H9 (cell line): ENCODE data around the gene PACS1. TPM values are rescaled to one million over a fixed set of nuclear protein-coding genes. Genes with fewer than 3 reads are reported as not detected.
A peak's percentile ranks its signal among the peaks of the same experiment; 100 is the strongest.

Experiments used
- DNase-seq: peaks from one replicate; pipeline ENCODE4 v3.0.0-alpha.2; 2017
- H2AFZ ChIP-seq: one replicate; pipeline ENCODE4 v1.6.1; 2013; ENCODE audit warnings: mild to moderate bottlenecking, low read length, control low read depth, moderate library complexity
- H2AK5ac ChIP-seq: 2 replicates; pipeline ENCODE4 v1.6.1; 2013; ENCODE audit warnings: low read length, control low read depth, mixed read lengths; ENCODE audit not compliant: insufficient read length
- H2BK120ac ChIP-seq: one replicate; pipeline ENCODE4 v1.6.1; 2013; ENCODE audit warnings: low read depth, mild to moderate bottlenecking, low read length, control low read depth, inconsistent platforms; ENCODE audit not compliant: poor library complexity, severe bottlenecking
- H2BK12ac ChIP-seq: 2 replicates; pipeline ENCODE4 v1.6.1; 2013; ENCODE audit warnings: low read length, control low read depth, mixed read lengths, low read depth; ENCODE audit not compliant: insufficient read length
- H2BK15ac ChIP-seq: 2 replicates; pipeline ENCODE4 v1.6.1; 2013; ENCODE audit warnings: low read depth, low read length, control low read depth
- H2BK20ac ChIP-seq: one replicate; pipeline ENCODE4 v1.6.1; 2013; ENCODE audit warnings: low read depth, mild to moderate bottlenecking, low read length, control low read depth, inconsistent platforms; ENCODE audit not compliant: poor library complexity, severe bottlenecking
- H2BK5ac ChIP-seq: 2 replicates; pipeline ENCODE4 v1.6.1; 2013; ENCODE audit warnings: low read length, control low read depth, mixed read lengths; ENCODE audit not compliant: insufficient read length
- H3K14ac ChIP-seq: 2 replicates; pipeline ENCODE4 v1.6.1; 2013; ENCODE audit warnings: low read length, control low read depth; ENCODE audit not compliant: insufficient read depth
- H3K18ac ChIP-seq: 2 replicates; pipeline ENCODE4 v1.6.1; 2013; ENCODE audit warnings: low read depth, mild to moderate bottlenecking, mixed read lengths, low read length, control low read depth; ENCODE audit not compliant: insufficient read length
- H3K23ac ChIP-seq: 2 replicates; pipeline ENCODE4 v1.6.1; 2013; ENCODE audit warnings: low read length, control low read depth, mixed read lengths, low read depth; ENCODE audit not compliant: insufficient read length
- H3K23me2 ChIP-seq: 2 replicates; pipeline ENCODE4 v1.6.1; 2013; ENCODE audit warnings: low read depth, mild to moderate bottlenecking, mixed read lengths, low read length, control low read depth; ENCODE audit not compliant: insufficient read length, poor library complexity, severe bottlenecking
- H3K27ac ChIP-seq: 2 replicates; pipeline ENCODE4 v1.5.1; 2013; ENCODE audit warnings: low read length, control low read depth, mixed read lengths, low read depth; ENCODE audit not compliant: insufficient read length
- H3K27me3 ChIP-seq: 2 replicates; pipeline ENCODE4 v1.6.1; 2013; ENCODE audit warnings: low read length, control low read depth, inconsistent platforms; ENCODE audit not compliant: insufficient read depth
- H3K4ac ChIP-seq: 2 replicates; pipeline ENCODE4 v1.6.1; 2013; ENCODE audit warnings: low read depth, mild to moderate bottlenecking, control low read depth, inconsistent platforms, low read length, moderate library complexity
- H3K4me1 ChIP-seq: 2 replicates; pipeline ENCODE4 v1.6.1; 2013; ENCODE audit warnings: low read length, control low read depth, inconsistent platforms; ENCODE audit not compliant: insufficient read depth
- H3K4me2 ChIP-seq: 2 replicates; pipeline ENCODE4 v1.6.1; 2013; ENCODE audit warnings: low read length, control low read depth, mixed read lengths; ENCODE audit not compliant: insufficient read length, insufficient read depth
- H3K56ac ChIP-seq: 2 replicates; pipeline ENCODE4 v1.6.1; 2013; ENCODE audit warnings: low read depth, mild to moderate bottlenecking, mixed read lengths, low read length, control low read depth; ENCODE audit not compliant: insufficient read length
- H3K79me1 ChIP-seq: 2 replicates; pipeline ENCODE4 v1.6.1; 2013; ENCODE audit warnings: low read depth, mild to moderate bottlenecking, moderate library complexity, low read length, control low read depth, inconsistent platforms; ENCODE audit not compliant: insufficient read depth, poor library complexity, severe bottlenecking
- H3K79me2 ChIP-seq: 2 replicates; pipeline ENCODE4 v1.6.1; 2013; ENCODE audit warnings: low read length, control low read depth, inconsistent platforms; ENCODE audit not compliant: insufficient read depth
- H3K9ac ChIP-seq: 2 replicates; pipeline ENCODE4 v1.6.1; 2013; ENCODE audit warnings: low read length, control low read depth, mixed read lengths; ENCODE audit not compliant: insufficient read length; ENCODE audit errors: extremely low read depth
- H3K9me3 ChIP-seq: one replicate; pipeline ENCODE4 v1.6.1; 2013; ENCODE audit warnings: low read depth, low read length, inconsistent platforms; ENCODE audit not compliant: control insufficient read depth
- H3T11ph ChIP-seq: one replicate; pipeline ENCODE4 v1.6.1; 2013; ENCODE audit warnings: mild to moderate bottlenecking, low read length, control low read depth, inconsistent platforms
- H4K20me1 ChIP-seq: one replicate; pipeline ENCODE4 v1.6.1; 2013; ENCODE audit not compliant: control insufficient read depth, insufficient read length, insufficient read depth
- H4K5ac ChIP-seq: 2 replicates; pipeline ENCODE4 v1.6.1; 2013; ENCODE audit warnings: low read depth, mild to moderate bottlenecking, mixed read lengths, low read length, control low read depth; ENCODE audit not compliant: insufficient read length
- H4K8ac ChIP-seq: replicated peaks from 2 replicates; pipeline ENCODE4 v1.6.1; 2013; ENCODE audit warnings: low read length, control low read depth, mixed read lengths, low read depth; ENCODE audit not compliant: insufficient read length
- H4K91ac ChIP-seq: 2 replicates; pipeline ENCODE4 v1.6.1; 2013; ENCODE audit warnings: low read depth, mild to moderate bottlenecking, moderate library complexity, mixed read lengths, low read length, control low read depth; ENCODE audit not compliant: insufficient read length
- H3K27ac Mint-ChIP-seq, 3 experiments: 2 replicates in 2 of 3; 3 replicates in 1 of 3; pipeline ENCODE4 v1.8.0; 2020 to 2021; ENCODE audit warnings: mixed read lengths in 3 of 3, mild to moderate bottlenecking in 1 of 3, moderate library complexity in 1 of 3
- H3K27me3 Mint-ChIP-seq: 2 replicates; pipeline ENCODE4 v1.8.0; 2021; ENCODE audit warnings: low read depth, mild to moderate bottlenecking, moderate library complexity, mixed read lengths
- H3K36me3 Mint-ChIP-seq, 3 experiments: 2 replicates in 2 of 3; 3 replicates in 1 of 3; pipeline ENCODE4 v1.8.0; 2020 to 2021; ENCODE audit warnings: low read depth in 3 of 3, mixed read lengths in 3 of 3; ENCODE audit not compliant: insufficient read depth in 1 of 3
- H3K4me1 Mint-ChIP-seq, 2 experiments: 2 replicates each; pipeline ENCODE4 v1.8.0; 2020; ENCODE audit warnings: mixed read lengths in 2 of 2
- H3K4me3 Mint-ChIP-seq, 2 experiments: 2 replicates in 1 of 2; 3 replicates in 1 of 2; pipeline ENCODE4 v1.8.0; 2020 to 2021; ENCODE audit warnings: mild to moderate bottlenecking in 2 of 2, mixed read lengths in 2 of 2, moderate library complexity in 1 of 2
- H3K9me3 Mint-ChIP-seq, 2 experiments: 2 replicates in 1 of 2; 3 replicates in 1 of 2; pipeline ENCODE4 v1.8.0; 2020; ENCODE audit warnings: mild to moderate bottlenecking in 2 of 2, mixed read lengths in 2 of 2, moderate library complexity in 1 of 2
- CTCF ChIP-seq: fragments of 200-600 bp; sonication (generic); conservative IDR thresholded peaks from 3 replicates; pipeline ENCODE4 v1.8.0; 2021; ENCODE audit warnings: antibody characterized with exemption, mild to moderate bottlenecking
- WGBS: extraction: QIAGEN DNeasy Blood & Tissue Kit; methylation state at CpG from one replicate; pipeline ENCODE4 v1.1.7; 2013; ENCODE audit warnings: missing lambda C conversion rate, low lambda C conversion rate, mixed read lengths; ENCODE audit not compliant: insufficient read length; ENCODE audit errors: extremely low coverage; 5-methylcytosine and 5-hydroxymethylcytosine counted together
- total RNA-seq: library from RNA; stranded (reverse); gene quantifications from 2 replicates; pipeline ENCODE4 v1.2.1, GENCODE V29; 2021

PACS1 gene
- total RNA-seq, 1 experiment from 2014 or later: 35.5 TPM

GRCh38 chr11:66230156-66230555, 160.1 kb downstream of the PACS1 start:
- H4K5ac ChIP-seq: no peak overlapping the region
- no peak overlapping the region for H3K27ac ChIP-seq
- no peak overlapping the region for H3K9ac ChIP-seq
- H3K27me3 ChIP-seq: no peaks in the 10 kb centered on the region
- H3K4me1 Mint-ChIP-seq: peaks cover 23 to 28% of the 10 kb centered on the region in 2 experiments
- H2AK5ac ChIP-seq: no peak overlapping the region
- H3T11ph ChIP-seq: no peak overlapping the region
- no peaks in the 10 kb centered on the region; a peak in 1 of 5 replicates for H3K9me3 Mint-ChIP-seq
- no peak overlapping the region for H3K23ac ChIP-seq
- H3K27ac Mint-ChIP-seq: peak overlapping the region in 2 of 3 experiments; percentile 20 to 75; a peak in 3 of 7 replicates
- H2BK20ac ChIP-seq: no peak overlapping the region
- H3K4ac ChIP-seq: no peak overlapping the region
- no peak overlapping the region for H2BK12ac ChIP-seq
- no peaks in the 10 kb centered on the region for H3K79me2 ChIP-seq
- no peaks in the 10 kb centered on the region for H3K9me3 ChIP-seq
- H3K18ac ChIP-seq: no peak overlapping the region
- H2BK120ac ChIP-seq: no peak overlapping the region
- H3K36me3 Mint-ChIP-seq: peaks cover 1 to 26% (median 15%) of the 10 kb centered on the region in 3 experiments; a peak in 5 of 7 replicates
- H4K91ac ChIP-seq: no peak overlapping the region
- no peaks in the 10 kb centered on the region for H4K20me1 ChIP-seq
- H3K56ac ChIP-seq: no peak overlapping the region
- no peak overlapping the region for H2BK15ac ChIP-seq
- H3K4me2 ChIP-seq: no peak overlapping the region
- H3K14ac ChIP-seq: no peak overlapping the region
- no peak for TF ChIP-seq CTCF
- H2AFZ ChIP-seq: no peak overlapping the region
- no peaks in the 10 kb centered on the region for H3K79me1 ChIP-seq
- H2BK5ac ChIP-seq: no peak overlapping the region
- DNase-seq: no peak
- no peaks in the 10 kb centered on the region for H3K23me2 ChIP-seq
- H3K4me1 ChIP-seq: no peaks in the 10 kb centered on the region
- WGBS: no CpG with 5 or more reads among the region's 6 CpGs
- no peak overlapping the region for H4K8ac ChIP-seq
- H3K27me3 Mint-ChIP-seq: no peaks in the 10 kb centered on the region
- H3K4me3 Mint-ChIP-seq: no peak overlapping the region
